ENCODE data around the gene ZNF280C.

Gene ZNF280C

DNA sequence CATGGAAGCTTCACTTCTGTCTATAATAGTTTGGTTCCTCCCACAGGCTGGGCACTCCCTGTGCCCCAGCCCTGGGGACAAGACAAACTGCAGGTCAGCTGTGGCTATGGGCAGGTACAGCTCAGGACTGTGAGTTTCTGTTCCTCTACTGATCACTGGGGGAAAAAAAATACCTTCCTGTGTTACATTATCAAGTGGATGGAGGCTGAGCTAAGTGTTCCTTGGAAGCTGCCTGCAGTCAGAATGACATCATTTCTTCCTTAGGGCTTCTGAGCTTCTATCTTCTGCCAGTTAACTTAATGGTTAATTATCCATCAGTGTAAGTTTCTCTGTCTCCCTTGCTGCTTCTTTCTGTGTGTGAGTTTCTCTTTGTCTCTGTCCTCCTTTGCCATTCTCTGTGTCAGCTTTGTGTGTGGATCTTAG is 92.3 kb downstream of the ZNF280C start:
- no peak for DNase-seq (ENCODE audit: low read depth)

DNA sequence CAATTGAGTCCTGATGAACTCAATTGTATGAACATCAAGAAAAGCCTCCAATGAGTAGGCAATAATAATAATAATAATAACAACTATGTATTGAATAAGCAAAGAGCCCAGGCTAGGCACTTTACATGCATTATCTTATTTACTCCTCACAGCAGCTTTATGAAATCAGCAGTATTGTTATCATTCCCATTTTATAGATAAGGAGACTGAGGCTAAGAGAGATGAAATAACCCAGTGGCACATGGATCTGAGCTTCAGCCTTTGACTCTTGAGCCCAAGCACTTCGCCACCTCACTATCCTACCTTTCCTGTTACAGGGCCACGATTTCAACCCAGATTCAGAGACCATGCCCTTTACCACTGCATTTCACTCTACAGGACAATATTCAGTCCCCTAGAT is 93.8 kb downstream of the ZNF280C start:
- no peak for DNase-seq (ENCODE audit: low read depth)

DNA sequence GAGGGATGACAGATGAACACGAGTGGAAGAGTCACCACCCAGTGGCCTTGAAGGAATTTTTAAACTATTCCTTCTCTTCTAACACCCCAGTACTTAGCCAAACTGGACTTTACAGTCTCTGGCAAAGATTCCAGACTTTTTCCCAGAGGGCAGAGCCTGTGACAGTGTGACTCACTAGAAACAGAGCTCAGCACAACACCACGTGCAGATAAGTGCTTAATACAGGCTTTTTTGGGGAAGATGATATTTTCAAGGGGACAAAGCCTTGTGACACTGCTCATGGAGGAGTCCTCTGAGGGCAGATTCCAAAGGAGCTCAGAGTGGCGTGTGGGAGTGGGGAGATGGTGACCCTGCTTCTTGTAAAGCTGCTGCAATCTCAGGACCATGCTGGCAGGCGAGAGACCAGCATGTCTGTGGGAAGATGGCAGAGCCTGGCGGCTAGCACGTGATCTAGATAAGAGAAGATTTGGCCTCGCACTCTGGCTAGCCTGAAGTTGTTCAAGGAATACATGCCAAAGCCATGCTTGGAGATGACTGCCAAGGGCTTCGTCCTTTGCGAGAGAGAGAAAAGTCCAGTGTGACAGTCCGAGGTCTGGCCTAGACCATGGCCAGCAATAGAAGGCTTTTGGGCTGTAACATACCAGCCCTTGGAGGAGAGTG is 94.5 kb downstream of the ZNF280C start:
- no peak for DNase-seq (ENCODE audit: low read depth)

DNA sequence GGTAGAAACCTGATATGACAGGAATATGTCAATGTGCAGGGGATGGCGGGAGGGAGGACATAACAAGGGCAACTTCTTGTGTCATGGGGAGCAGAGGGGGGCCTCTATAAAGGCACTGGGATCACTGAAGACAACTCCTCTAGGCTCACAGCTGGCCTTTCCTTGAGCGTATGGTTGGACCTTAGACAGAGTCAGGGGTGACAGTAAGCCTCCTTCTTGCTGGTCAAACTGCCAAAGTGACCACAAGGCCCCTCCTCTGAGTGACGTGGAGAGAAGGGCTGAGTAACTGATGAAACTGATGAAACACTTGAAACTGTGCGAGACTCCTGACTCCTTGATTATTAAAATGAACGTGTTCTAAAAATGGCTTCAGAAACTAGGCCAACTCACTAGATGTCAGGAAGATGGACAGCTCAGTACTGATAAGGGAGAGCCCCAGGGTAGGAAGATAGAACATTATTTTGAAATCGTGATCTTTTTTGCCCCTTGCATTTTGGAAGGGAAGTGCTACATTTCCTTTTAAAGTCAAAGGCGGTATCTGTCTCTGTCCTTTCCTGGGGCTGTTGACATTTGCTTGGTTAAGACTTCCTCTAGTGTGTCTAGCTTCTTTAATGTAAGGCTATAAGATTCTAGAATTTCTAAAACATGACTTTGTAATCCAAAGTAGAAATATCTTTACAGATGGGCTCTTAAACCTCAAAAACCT is 95.4 kb downstream of the ZNF280C start:
- no peak for DNase-seq (ENCODE audit: low read depth)

DNA sequence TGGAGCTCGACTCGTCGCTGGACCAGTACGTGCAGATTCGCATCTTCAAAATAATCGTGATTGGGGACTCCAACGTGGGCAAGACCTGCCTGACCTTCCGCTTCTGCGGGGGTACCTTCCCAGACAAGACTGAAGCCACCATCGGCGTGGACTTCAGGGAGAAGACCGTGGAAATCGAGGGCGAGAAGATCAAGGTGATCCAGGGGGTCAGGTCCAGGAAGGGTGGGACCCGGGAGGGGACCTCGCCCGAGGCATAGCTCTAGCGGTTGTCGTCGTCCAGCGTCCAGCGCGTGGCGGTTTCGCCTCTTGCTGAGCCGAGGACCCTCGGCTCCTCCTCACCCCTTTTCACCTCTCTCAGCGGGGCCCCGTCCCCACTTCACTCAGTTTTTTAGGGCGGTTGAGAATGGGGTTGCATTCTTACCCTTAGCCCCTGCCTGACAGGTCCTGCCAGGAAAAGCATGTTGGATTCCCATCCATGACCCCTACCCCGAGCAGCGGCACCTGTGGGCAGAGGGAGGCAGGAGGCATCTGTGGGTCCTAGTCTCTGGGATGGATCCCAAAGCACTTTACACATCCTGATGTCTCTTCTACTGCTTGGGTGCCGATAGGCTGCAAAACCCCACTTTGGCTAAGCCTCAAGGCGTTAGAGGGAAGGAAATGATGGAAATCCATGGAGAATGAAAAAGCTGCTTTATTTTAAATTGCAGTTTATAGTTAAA is 96.4 kb downstream of the ZNF280C start:
- DNase-seq (ENCODE audit: low read depth) = no peak

DNA sequence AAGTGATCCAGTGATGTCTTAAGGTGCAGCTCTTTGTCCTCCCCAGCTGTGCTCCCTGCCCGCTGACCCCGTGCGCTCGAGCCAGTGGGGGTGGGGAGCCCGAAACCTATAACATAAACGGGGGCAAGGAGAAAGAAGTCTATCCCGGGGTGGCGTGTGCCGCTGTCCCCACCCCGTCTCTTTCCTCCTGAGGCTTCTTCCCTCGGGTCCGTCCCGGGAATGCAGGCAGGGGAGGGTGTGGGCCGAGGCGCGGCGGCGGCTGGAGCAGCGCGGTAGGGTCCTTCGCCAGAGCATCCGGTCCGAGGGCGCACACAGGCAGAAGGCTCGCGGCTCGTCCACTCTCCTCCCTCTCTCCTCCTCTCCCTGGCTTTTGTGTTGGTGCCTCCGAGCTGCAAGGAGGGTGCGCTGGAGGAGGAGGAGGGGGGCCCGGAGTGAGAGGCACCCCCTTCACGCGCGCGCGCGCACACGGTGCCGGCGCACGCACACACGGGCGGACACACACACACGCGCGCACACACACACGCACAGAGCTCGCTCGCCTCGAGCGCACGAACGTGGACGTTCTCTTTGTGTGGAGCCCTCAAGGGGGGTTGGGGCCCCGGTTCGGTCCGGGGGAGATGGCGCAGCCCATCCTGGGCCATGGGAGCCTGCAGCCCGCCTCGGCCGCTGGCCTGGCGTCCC is 97.1 kb downstream of the ZNF280C start, which contains the start of gene RAB33A:
RAB33A (plus strand) TSS at position 517 of the 681 bp plus-strand sequence; CDS start at position 618, 101 bp downstream.
- DNase-seq (ENCODE audit: low read depth) = peak; percentile 28

DNA sequence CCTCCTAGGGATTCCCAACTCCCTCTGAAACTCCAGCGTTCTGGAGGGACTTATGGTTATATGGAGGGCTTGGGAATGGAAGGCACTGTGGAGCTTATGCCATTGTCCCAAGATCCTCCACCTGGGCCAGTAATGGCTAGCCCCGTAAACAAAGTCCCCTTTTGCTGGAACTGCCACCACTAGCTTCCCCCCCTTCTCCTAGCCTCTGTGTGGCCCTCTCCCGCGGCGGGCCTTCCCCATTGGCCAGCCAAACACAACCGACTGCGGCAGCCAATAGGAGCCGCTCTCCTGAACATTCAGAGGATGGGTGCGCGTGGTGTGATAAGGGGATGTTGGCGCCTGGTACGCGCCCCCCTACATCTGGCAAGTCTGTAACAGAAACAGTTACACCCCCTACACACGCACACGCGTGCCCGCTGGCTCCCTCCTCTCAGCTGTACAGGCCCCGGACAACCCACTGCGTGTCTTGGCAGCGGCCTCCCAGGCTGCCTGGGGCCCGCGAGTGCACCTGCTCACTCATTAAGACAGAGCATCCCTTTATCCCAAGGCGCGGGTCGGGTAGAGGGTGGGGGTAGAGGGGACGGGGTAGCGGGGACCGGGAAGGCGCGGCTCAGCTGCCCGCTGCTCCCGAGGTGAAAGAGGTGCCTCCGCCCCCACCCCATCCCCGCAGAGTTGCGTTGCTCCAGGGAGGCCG is 97.8 kb downstream of the ZNF280C start:
- DNase-seq (ENCODE audit: low read depth) = peak; percentile 42

DNA sequence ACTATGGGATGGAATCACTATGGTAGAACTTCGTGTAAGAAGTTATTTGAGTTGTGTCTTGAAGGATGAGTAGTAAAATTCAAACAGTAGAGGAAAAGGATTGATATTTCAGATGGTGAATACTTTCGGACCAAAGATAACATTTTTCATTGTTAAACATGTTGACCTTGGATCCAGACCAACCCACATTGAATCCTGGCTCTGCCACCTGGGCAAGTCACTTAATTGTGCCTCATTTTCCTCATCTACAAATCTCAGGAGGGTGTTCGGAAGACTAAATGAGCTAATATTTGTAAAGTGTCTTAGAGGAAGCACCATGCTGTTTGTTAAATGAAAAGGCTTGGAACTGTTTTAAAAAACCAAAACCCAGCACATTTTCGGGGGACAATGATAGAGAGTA is 101.7 kb downstream of the ZNF280C start:
- DNase-seq (ENCODE audit: low read depth) = no peak

DNA sequence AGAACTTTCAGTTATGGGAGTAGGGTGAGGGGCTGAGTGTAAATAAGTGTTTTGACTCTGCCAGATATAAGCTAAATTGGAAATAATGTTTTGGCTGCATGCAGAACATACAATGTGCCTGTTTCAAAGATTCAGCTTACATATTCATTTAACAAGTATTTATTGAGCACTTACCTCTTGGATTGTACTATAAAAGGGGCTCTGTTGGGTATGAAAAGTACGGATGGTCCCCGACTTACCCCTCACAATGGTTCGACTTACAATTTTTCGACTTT is 102.3 kb downstream of the ZNF280C start:
- DNase-seq (ENCODE audit: low read depth) = no peak

DNA sequence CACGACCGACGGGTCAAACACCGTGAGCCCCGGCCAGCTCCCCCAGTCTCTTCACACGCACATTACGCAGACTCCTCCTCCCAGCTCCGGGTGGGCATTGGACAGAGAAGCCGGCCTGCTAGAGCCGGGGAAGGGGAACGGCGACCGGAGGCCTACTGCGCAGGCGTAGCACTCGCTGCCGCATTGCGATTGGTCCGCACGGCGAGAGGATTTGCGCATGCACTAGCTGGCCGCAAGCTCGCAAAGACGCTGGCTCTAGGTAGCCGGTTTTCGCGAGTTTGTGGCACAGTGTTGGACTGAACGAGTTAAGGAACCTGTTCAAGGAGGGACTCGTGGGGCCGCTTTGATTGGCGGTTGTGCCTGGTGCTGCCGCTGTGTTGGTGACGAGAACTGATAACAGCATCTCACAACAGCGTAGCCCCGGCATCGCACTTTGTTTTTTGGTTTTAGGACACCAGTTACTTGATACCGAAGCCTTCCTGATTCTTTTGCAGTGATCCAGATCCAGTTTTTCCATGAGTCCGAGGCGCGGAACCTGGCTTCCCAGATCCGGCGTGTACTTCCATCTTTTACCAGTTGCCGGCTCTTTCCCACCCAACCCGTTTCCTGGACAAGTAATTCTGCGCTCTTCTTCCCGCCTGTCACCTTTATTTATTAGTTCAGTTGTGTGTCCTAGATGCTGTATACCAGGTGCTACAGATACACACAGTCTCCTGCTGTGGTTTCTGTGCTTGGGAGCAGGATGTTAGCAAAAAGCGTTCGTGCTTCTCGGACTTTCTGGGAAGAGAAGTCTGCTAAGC is 102.8 kb downstream of the ZNF280C start, which contains the start of gene AIFM1:
AIFM1 (minus strand) TSS at position 139 of the 800 bp plus-strand sequence. CDS start 185 bp downstream, outside the sequence.
- peak; percentile 73 for DNase-seq (ENCODE audit: low read depth)

DNA sequence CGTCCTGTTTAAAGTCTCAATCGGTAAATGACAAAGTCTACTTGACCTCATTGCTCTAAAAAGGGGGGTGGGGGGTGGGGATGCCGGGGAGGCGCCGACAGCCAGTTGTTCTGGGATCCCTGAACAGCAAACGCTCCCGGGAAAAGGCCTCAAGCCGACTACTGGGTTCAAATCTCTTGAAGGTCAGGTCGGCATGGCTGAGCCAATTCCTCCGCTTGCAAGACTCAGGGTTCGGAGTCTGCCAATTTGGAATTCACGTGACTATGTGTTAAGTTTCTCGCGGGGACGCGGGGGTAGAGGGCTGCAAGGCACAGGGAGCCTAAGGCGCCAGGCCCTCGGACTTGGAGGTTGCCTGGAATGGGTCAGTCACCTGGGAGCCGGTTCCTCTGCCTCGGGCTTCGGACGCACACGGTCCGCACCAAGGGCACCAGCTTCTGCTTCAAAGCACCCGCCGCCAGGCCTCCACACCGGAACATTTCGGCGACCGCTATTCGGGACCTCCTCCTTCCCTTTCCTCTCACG is 103.5 kb downstream of the ZNF280C start:
- no peak for DNase-seq (ENCODE audit: low read depth)

DNA sequence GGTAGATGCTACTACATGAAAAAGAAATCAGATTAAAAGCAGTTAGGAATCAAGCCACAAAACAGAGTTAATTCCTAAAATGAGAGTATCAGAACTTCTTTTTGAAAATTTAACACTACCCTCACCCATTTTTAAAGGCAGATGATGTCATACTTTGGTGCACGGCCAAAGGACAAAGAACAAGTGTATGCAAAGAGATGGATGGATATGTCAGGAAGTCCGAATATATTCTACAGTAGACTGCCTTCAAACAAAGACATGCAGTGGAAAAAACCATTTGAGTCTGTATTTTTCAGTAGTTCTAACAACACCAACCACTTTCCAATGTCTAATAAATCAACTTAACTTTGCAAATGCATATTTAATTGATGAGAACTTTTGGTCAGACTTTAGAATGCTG is 105.3 kb downstream of the ZNF280C start:
- DNase-seq (ENCODE audit: low read depth) = no peak

DNA sequence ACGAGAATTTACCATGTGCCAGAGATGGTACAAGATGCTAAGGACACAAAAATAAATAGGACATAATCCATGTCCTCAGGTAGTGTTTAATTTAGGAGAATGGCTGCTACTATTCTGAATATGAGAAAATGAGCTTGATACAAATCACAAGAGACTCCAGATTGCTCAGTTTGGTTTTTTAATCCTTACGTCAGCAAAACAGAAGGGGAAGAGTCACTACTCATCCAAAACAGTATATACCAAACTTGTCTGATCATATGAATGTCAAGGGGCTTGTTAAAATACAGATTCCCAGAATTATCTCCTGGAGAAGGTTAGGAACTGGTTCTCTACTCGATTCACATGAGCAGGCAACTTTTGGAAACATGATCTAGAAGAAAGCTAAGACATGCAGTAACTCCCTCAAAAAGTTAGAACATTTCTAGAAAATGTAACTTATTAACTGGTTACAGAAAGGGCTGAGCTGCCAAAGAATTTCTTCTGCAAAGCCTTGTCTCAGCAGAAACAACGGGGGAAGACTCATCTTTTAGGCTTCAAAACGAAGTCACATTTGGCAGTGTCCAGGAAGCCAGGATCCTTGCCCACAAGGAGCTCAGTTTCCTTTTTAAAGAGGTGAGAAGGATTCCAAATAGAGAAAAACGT is 106.5 kb downstream of the ZNF280C start:
- no peak for DNase-seq (ENCODE audit: low read depth)

DNA sequence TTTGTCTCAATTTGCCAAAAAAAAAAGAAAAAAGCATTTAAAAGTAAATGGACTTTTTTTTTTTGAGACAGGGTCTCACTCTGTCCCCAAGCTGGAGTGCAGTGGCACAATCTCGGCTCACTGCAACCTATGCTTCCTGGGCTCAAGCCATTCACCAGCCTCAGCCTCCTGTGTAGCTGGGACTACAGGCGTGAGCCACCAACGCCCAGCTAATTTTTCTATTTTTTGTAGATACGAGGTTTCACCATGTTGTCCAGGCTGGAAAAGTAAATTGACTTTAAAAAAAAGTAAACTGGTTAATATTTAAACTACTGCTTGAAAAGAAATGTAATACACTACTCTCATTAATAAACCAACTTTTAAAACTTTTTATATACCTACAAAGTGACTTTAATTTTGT is 108.9 kb downstream of the ZNF280C start:
- no peak for DNase-seq (ENCODE audit: low read depth)

DNA sequence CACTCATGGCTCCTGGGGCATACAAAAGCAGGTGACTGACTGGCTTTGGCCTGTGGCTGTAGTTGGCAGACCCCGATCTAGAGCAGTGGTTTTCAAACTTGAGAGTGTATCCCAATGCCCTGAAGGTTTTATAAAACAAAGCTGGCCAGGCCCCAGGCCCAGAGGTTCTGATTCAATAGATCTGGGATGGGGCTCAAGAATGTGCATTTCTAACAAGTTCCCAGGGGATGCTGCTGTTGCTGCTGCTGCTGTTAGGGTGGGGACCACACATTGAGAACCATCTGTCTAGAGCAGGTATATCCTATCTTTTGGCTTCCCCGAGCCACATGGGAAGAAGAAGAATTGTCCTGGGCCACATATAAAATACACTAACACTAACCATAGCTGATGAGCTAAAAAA is 110.4 kb downstream of the ZNF280C start:
- DNase-seq (ENCODE audit: low read depth) = no peak

DNA sequence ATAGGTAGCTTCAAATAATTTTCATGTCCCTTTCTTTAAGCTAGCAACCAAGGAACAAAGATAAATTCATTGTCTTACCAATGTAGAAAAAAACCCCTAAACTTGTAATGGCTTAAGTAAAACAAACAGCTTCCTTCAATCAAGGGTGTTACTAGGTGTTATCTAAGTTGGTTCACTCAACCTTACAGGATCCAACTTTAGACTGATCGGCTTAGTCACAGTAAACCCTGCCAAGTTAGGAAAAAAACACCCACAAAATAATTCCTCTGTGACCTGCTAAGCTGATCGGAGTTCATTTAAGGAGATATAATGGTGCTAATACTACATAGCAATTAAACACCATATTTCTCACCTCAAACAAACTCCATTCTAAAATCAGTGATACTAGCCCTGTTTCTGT is 113.1 kb downstream of the ZNF280C start:
- no peak for DNase-seq (ENCODE audit: low read depth)

Measured in activated T-helper 1 cell treated with Interleukin-2 at 50 U/mL for 16 hours (primary cell).